HG03469 (cell line): Measurements from ENCODE around the gene HNRNPAB.

Source experiments
- ATAC-seq: cut with Tn5 transposase; IDR thresholded peaks from one replicate; pipeline ENCODE4 v1.9.1; 2021; ENCODE audit warnings: mild to moderate bottlenecking, moderate library complexity, moderate number of reproducible peaks; ENCODE audit not compliant: unreplicated experiment

HNRNPAB gene

GRCh38 chr5:178204182-178204934 lies at the start of gene HNRNPAB:
TSS of gene HNRNPAB (plus strand) at chr5:178204533. CDS start at chr5:178204838, 305 bp downstream.
- ATAC-seq: peak; percentile 84

- ATAC-seq: no peak
Observed at GRCh38 chr5:178155065-178155464, 49.3 kb upstream of the HNRNPAB start.

- ATAC-seq: no peak
Observed at GRCh38 chr5:178160176-178160575, 44.2 kb upstream of the HNRNPAB start.

- no peak for ATAC-seq
Observed at GRCh38 chr5:178162481-178162880, 41.9 kb upstream of the HNRNPAB start.

- peak; percentile 64 for ATAC-seq
Observed at GRCh38 chr5:178163772-178164735, 40.3 kb upstream of the HNRNPAB start.

GRCh38 chr5:178165581-178165980 lies 38.8 kb upstream of the HNRNPAB start:
- ATAC-seq: no peak

GRCh38 chr5:178170455-178170854 lies 33.9 kb upstream of the HNRNPAB start:
- ATAC-seq: no peak

- ATAC-seq: no peak
Observed at GRCh38 chr5:178174456-178174855, 29.9 kb upstream of the HNRNPAB start.

GRCh38 chr5:178176791-178177190 lies 27.5 kb upstream of the HNRNPAB start:
- no peak for ATAC-seq

GRCh38 chr5:178177569-178177968 lies 26.8 kb upstream of the HNRNPAB start:
- no peak for ATAC-seq

GRCh38 chr5:178180141-178180863 lies 24.0 kb upstream of the HNRNPAB start:
- ATAC-seq: no peak

- ATAC-seq: no peak
Observed at GRCh38 chr5:178182158-178182876, 22.0 kb upstream of the HNRNPAB start.

- no peak for ATAC-seq
Observed at GRCh38 chr5:178186427-178186826, 17.9 kb upstream of the HNRNPAB start.

GRCh38 chr5:178187014-178187413 lies 17.3 kb upstream of the HNRNPAB start, which contains the start of gene GMCL2:
TSS of gene GMCL2 (minus strand) at chr5:178187371. CDS start at chr5:178187299, 72 bp downstream.
- ATAC-seq: no peak

- no peak for ATAC-seq
Observed at GRCh38 chr5:178189433-178189832, 14.9 kb upstream of the HNRNPAB start.

- ATAC-seq: no peak
Observed at GRCh38 chr5:178191661-178192060, 12.7 kb upstream of the HNRNPAB start.

- no peak for ATAC-seq
Observed at GRCh38 chr5:178192244-178192643, 12.1 kb upstream of the HNRNPAB start.

- no peak for ATAC-seq
Observed at GRCh38 chr5:178192787-178193186, 11.5 kb upstream of the HNRNPAB start.

- ATAC-seq: no peak
Observed at GRCh38 chr5:178193251-178193809, 11.0 kb upstream of the HNRNPAB start.

- ATAC-seq: no peak
Observed at GRCh38 chr5:178194026-178194425, 10.3 kb upstream of the HNRNPAB start.
